Spleen (tissue), 7 donors: ENCODE data around the gene CLEC3A.

Source experiments
- POLR2A ChIP-seq, 3 donors: fragments of 450-650 bp; IDR thresholded peaks; one replicate each; pipeline ENCODE4 v1.5.1; 2017; ENCODE audit warnings: antibody characterized with exemption in 3 of 3, mild to moderate bottlenecking in 1 of 3
- POLR2AphosphoS5 ChIP-seq, 3 donors: sonication (generic); formaldehyde crosslinking; IDR thresholded peaks; one replicate each; pipeline ENCODE4 v1.5.1; 2017; ENCODE audit warnings: antibody characterized with exemption in 3 of 3
- TF ChIP-seq, protein P1 (sequence below), 11 experiments: fragments of 200-600 bp in 7 of 11; fragments of 450-650 bp in 4 of 11; sonication (generic) in 4 of 11; IDR thresholded peaks in 8 of 11; conservative IDR thresholded peaks in 3 of 11; 1 replicate in 7 of 11; 2 replicates in 4 of 11; pipeline versions ENCODE4 v1.4.0 to v1.8.0; 2016 to 2021; ENCODE audit warnings: antibody characterized with exemption in 11 of 11, inconsistent platforms in 4 of 11, mild to moderate bottlenecking in 1 of 11
- donor health status: DM: no; HTN: no; CAD: no; lungs with moderate emphysema.
- donor health status: DM: no; HTN: no; CAD: no.
- donor health status: DM: no; HTN: no; CAD: no.

DNA sequence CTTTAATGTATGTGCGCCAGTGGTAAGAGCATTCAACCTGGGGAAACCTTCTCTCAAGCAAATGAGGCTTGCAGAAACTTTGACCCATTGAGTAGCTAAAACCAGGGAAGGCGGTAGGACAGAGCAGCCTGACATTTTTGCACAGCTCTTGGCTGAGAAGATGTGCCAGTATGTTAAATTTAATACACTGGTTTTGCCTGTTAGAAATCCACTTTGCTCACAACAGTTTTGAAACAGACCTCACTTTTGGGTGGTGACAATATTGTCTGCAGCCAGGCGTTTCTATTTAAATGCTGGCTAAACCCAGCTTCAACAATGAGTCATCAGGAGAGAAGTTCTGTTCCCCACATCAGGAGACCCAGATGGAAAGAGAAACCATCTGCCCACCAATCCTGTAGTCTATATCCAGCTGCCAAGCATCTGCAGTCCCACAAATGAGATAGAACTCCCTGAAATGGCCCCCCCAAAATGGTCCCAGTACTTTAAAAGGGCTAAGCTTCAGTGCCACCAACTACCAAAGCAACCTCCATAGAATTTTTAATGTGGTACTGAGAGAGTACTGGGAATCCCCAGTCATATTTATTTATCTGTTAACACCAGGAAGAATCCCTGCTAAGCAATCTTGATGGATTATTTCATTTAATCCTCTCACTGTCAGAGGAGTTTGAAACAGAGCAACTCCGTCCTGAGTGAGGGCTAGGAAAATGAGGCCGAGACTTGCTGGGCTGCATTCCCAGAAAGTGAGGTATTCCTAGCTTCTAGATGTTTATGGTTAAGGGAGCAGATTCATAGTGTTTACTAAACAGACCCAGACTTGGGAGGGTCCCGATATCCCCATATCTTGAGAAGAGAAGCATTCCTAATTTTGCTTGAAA lies 29.0 kb upstream of the CLEC3A start:
- TF ChIP-seq, protein P1, sequence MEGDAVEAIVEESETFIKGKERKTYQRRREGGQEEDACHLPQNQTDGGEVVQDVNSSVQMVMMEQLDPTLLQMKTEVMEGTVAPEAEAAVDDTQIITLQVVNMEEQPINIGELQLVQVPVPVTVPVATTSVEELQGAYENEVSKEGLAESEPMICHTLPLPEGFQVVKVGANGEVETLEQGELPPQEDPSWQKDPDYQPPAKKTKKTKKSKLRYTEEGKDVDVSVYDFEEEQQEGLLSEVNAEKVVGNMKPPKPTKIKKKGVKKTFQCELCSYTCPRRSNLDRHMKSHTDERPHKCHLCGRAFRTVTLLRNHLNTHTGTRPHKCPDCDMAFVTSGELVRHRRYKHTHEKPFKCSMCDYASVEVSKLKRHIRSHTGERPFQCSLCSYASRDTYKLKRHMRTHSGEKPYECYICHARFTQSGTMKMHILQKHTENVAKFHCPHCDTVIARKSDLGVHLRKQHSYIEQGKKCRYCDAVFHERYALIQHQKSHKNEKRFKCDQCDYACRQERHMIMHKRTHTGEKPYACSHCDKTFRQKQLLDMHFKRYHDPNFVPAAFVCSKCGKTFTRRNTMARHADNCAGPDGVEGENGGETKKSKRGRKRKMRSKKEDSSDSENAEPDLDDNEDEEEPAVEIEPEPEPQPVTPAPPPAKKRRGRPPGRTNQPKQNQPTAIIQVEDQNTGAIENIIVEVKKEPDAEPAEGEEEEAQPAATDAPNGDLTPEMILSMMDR (IDR thresholded peaks at IDR 0.05 in 8 of 11, conservative IDR thresholded peaks at IDR 0.05 in 3 of 11) = no peak
- TF ChIP-seq POLR2A (IDR thresholded peaks at IDR 0.05) (no peak), POLR2AphosphoS5 (IDR thresholded peaks at IDR 0.05) (no peak)
